Loucy (cell line): ENCODE data around the gene TRPM1.

Experiments used
- H2AFZ ChIP-seq: fragments of 200-600 bp; sonication (generic); 2 replicates; pipeline ENCODE4 v1.6.0; 2016; ENCODE audit warnings: antibody characterized with exemption, mild to moderate bottlenecking, low read length, moderate library complexity
- H3F3A ChIP-seq: fragments of 200-600 bp; 2 replicates; pipeline ENCODE4 v1.6.0; 2016; ENCODE audit warnings: antibody characterized with exemption, low read depth, mild to moderate bottlenecking
- H3K27me3 ChIP-seq: fragments of 200-600 bp; sonication (generic); 2 replicates; pipeline ENCODE4 v1.6.1; 2014; ENCODE audit warnings: low read length, mild to moderate bottlenecking; ENCODE audit not compliant: insufficient read depth, poor library complexity, severe bottlenecking
- H3K36me3 ChIP-seq: fragments of 200-600 bp; sonication (generic); 2 replicates; pipeline ENCODE4 v1.6.1; 2016; ENCODE audit warnings: low read length; ENCODE audit not compliant: insufficient read depth
- H3K4me1 ChIP-seq: fragments of 200-600 bp; sonication (generic); 2 replicates; pipeline ENCODE4 v1.5.1; 2014; ENCODE audit warnings: low read length, mild to moderate bottlenecking; ENCODE audit not compliant: insufficient read depth, poor library complexity, severe bottlenecking
- H3K4me2 ChIP-seq: fragments of 200-600 bp; sonication (generic); 2 replicates; pipeline ENCODE4 v1.6.0; 2014; ENCODE audit warnings: antibody characterized with exemption, low read length, low read depth, mild to moderate bottlenecking; ENCODE audit not compliant: poor library complexity, severe bottlenecking
- H3K4me3 ChIP-seq: fragments of 200-600 bp; sonication (generic); 2 replicates; pipeline ENCODE4 v1.5.1; 2014; ENCODE audit warnings: low read length, mild to moderate bottlenecking, mixed read lengths; ENCODE audit not compliant: poor library complexity, severe bottlenecking
- H3K79me2 ChIP-seq: fragments of 200-600 bp; sonication (generic); 2 replicates; pipeline ENCODE4 v1.6.1; 2014; ENCODE audit warnings: low read length; ENCODE audit not compliant: insufficient read depth
- H3K9ac ChIP-seq: fragments of 200-600 bp; sonication (generic); 2 replicates; pipeline ENCODE4 v1.6.0; 2014; ENCODE audit warnings: mild to moderate bottlenecking, low read depth, low read length, moderate library complexity; ENCODE audit not compliant: poor library complexity, severe bottlenecking
- H3K9me2 ChIP-seq: fragments of 200-600 bp; sonication (generic); replicated peaks from 2 replicates; pipeline ENCODE4 v1.6.1; 2016; ENCODE audit warnings: low read depth, low read length, mixed read lengths
- H3K9me3 ChIP-seq: fragments of 200-600 bp; sonication (generic); 2 replicates; pipeline ENCODE4 v1.6.1; 2014; ENCODE audit warnings: mild to moderate bottlenecking, antibody characterized with exemption, low read length, low read depth; ENCODE audit not compliant: insufficient read depth
- H4K20me1 ChIP-seq: fragments of 200-600 bp; sonication (generic); 2 replicates; pipeline ENCODE4 v1.6.0; 2014; ENCODE audit warnings: antibody characterized with exemption, low read length, mild to moderate bottlenecking; ENCODE audit not compliant: insufficient read depth, poor library complexity, severe bottlenecking
- CTCF ChIP-seq: fragments of 200-600 bp; sonication (generic); conservative IDR thresholded peaks from 2 replicates; pipeline ENCODE4 v1.5.1; 2014; ENCODE audit warnings: mild to moderate bottlenecking, antibody characterized with exemption, low read length
- EZH2phosphoT487 ChIP-seq: fragments of 200-600 bp; IDR thresholded peaks from 2 replicates; pipeline ENCODE4 v1.6.1; 2018; ENCODE audit warnings: antibody characterized with exemption, mild to moderate bottlenecking, moderate library complexity, borderline replicate concordance

TRPM1 gene

GRCh38 chr15:31136607-31137328, 35.2 kb upstream of the TRPM1 start:
- no peak overlapping the region for H3K4me2 ChIP-seq

GRCh38 chr15:31136016-31136415, 34.5 kb upstream of the TRPM1 start:
- Histone ChIP-seq H3K36me3 (no peaks in the 10 kb centered on the region), H3K27me3 (no peaks in the 10 kb centered on the region), H3K79me2 (no peaks in the 10 kb centered on the region), H3F3A (no peaks in the 10 kb centered on the region), H3K4me2 (no peak overlapping the region), H4K20me1 (no peaks in the 10 kb centered on the region), H3K9me2 (no peaks in the 10 kb centered on the region), H3K4me1 (no peaks in the 10 kb centered on the region), H3K4me3 (no peak overlapping the region), H3K9me3 (no peaks in the 10 kb centered on the region), H2AFZ (no peak overlapping the region), H3K9ac (no peak overlapping the region)
- TF ChIP-seq EZH2phosphoT487, result no peak
- TF ChIP-seq CTCF, result no peak; the same call in 1 of the 2 replicates

More at GRCh38 chr15:31136607-31137328, 35.2 kb upstream of the TRPM1 start:
- H3K36me3 ChIP-seq, result no peaks in the 10 kb centered on the region
- no peak overlapping the region for H3K9ac ChIP-seq
- H3K9me2 ChIP-seq, result no peaks in the 10 kb centered on the region
- no peak overlapping the region for H2AFZ ChIP-seq
- H3K4me3 ChIP-seq, result no peak overlapping the region
- no peaks in the 10 kb centered on the region for H3F3A ChIP-seq
- no peaks in the 10 kb centered on the region for H3K9me3 ChIP-seq
- H3K4me1 ChIP-seq, result no peaks in the 10 kb centered on the region
- no peaks in the 10 kb centered on the region for H4K20me1 ChIP-seq
- no peak for TF ChIP-seq CTCF
- TF ChIP-seq EZH2phosphoT487, result no peak
- H3K27me3 ChIP-seq, result no peaks in the 10 kb centered on the region
- H3K79me2 ChIP-seq, result no peaks in the 10 kb centered on the region

GRCh38 chr15:31135523-31135922, 34.0 kb upstream of the TRPM1 start:
- no peaks in the 10 kb centered on the region for H3F3A ChIP-seq

More at GRCh38 chr15:31135523-31135922, 34.0 kb upstream of the TRPM1 start:
- TF ChIP-seq EZH2phosphoT487, result no peak
- TF ChIP-seq CTCF, result no peak
- Histone ChIP-seq H3K9me2 (no peaks in the 10 kb centered on the region), H3K9me3 (no peaks in the 10 kb centered on the region), H3K4me3 (no peak overlapping the region), H3K36me3 (no peaks in the 10 kb centered on the region), H3K4me1 (no peaks in the 10 kb centered on the region), H3K79me2 (no peaks in the 10 kb centered on the region), H3K9ac (no peak overlapping the region), H4K20me1 (no peaks in the 10 kb centered on the region), H3K4me2 (no peak overlapping the region), H2AFZ (no peak overlapping the region), H3K27me3 (no peaks in the 10 kb centered on the region)
